ENCODE results near the gene MDM4.

GRCh38 chr1:204587621-204588020 is 71.4 kb downstream of the MDM4 start:
- no peak for TF ChIP-seq POLR2A (IDR thresholded peaks at IDR 0.05)
- TF ChIP-seq CTCF (IDR thresholded peaks at IDR 0.05) = no peak
